GM12878 (cell line): Measurements from ENCODE around the gene SNRPA1. TPM values are rescaled to one million over a fixed set of nuclear protein-coding genes. Genes with fewer than 3 reads are reported as not detected.

Source experiments
- BRCA1 ChIP-seq: IDR thresholded peaks from 2 replicates; pipeline ENCODE4 v1.6.1; 2011; ENCODE audit warnings: low read depth, low read length, improper control_type of control experiment
- CHD2 ChIP-seq: IDR thresholded peaks from 2 replicates; pipeline ENCODE4 v1.6.1; 2011; ENCODE audit warnings: low read depth, low read length, improper control_type of control experiment, borderline replicate concordance
- DPF2 ChIP-seq: fragments of 450-650 bp; IDR thresholded peaks from 2 replicates; pipeline ENCODE4 v1.6.1; 2017; ENCODE audit warnings: mild to moderate bottlenecking
- EP300 ChIP-seq, 2 experiments: fragments of 150-350 bp in 1 of 2; IDR thresholded peaks; 2 replicates each; pipeline ENCODE4 v1.6.1; 2011 to 2012; ENCODE audit warnings: low read depth in 2 of 2, low read length in 2 of 2, borderline replicate concordance in 1 of 2, improper control_type of control experiment in 1 of 2, inconsistent platforms in 1 of 2; ENCODE audit not compliant: control insufficient read depth in 1 of 2
- RUNX3 ChIP-seq: IDR thresholded peaks from 2 replicates; pipeline ENCODE4 v1.6.1; 2012; ENCODE audit warnings: low read length, inconsistent platforms
- STAT1 ChIP-seq: fragments of 450-650 bp; conservative IDR thresholded peaks from 2 replicates; pipeline ENCODE4 v1.6.1; 2014; ENCODE audit warnings: antibody characterized with exemption, mild to moderate bottlenecking
- ZZZ3 ChIP-seq: IDR thresholded peaks from 2 replicates; pipeline ENCODE4 v1.6.1; 2011; ENCODE audit warnings: low read depth; ENCODE audit not compliant: control insufficient read depth, insufficient read length
- polyA plus RNA-seq, 11 experiments: library from polyadenylated mRNA; depleted of rRNA in 4 of 11; unstranded in 6 of 11; stranded (reverse) in 5 of 11; fragments of >200 nt; fragmentation: Nextera tagmentation in 4 of 11; fragmentation: Illumina TruSeq in 1 of 11; extraction: Ambion mirVana in 4 of 11; extraction: Trizol in 1 of 11; gene quantifications; 1 replicate in 1 of 11; 2 replicates in 10 of 11; pipeline versions ENCODE4 v1.2.1 to v1.2.3, GENCODE V29; 2011 to 2016; ENCODE audit warnings: inconsistent platforms in 2 of 11, missing spikeins in 2 of 11, low read depth in 1 of 11
- total RNA-seq, 4 experiments: library from RNA; depleted of rRNA in 3 of 4; stranded (reverse); fragments of >200 nt in 3 of 4; fragmentation: Illumina TruSeq in 1 of 4; extraction: Trizol in 1 of 4; gene quantifications; 2 replicates each; pipeline versions ENCODE4 v1.2.1 to v1.2.3, GENCODE V29; 2013 to 2021
- TF ChIP-seq, protein P1 (sequence below): fragments of 450-650 bp; IDR thresholded peaks from 2 replicates; pipeline ENCODE4 v1.6.1; 2017; ENCODE audit warnings: antibody characterized with exemption, mild to moderate bottlenecking, moderate library complexity
- TF ChIP-seq, protein P2 (sequence below): fragments of 450-650 bp; IDR thresholded peaks from 2 replicates; pipeline ENCODE4 v1.6.1; 2017; ENCODE audit warnings: mild to moderate bottlenecking
- TF ChIP-seq, protein P3 (sequence below): IDR thresholded peaks from 2 replicates; pipeline ENCODE4 v1.6.1; 2012; ENCODE audit warnings: low read depth, low read length, improper control_type of control experiment
- TF ChIP-seq, protein P4 (sequence below): IDR thresholded peaks from 2 replicates; pipeline ENCODE4 v1.6.1; 2011; ENCODE audit warnings: low read depth, mild to moderate bottlenecking, low read length, moderate library complexity, borderline replicate concordance; ENCODE audit errors: extremely low read depth
- TF ChIP-seq, protein P5 (sequence below): IDR thresholded peaks from 2 replicates; pipeline ENCODE4 v1.6.1; 2012; ENCODE audit warnings: mild to moderate bottlenecking, low read depth, low read length
- TF ChIP-seq, protein P6 (sequence below): fragments of 450-650 bp; IDR thresholded peaks from 2 replicates; pipeline ENCODE4 v1.6.1; 2016; ENCODE audit warnings: mild to moderate bottlenecking

SNRPA1 gene
- total and polyA plus RNA-seq, 10 of the 15 experiments (the other 5 are each of a cell fraction or from before 2014, with no cell fraction given): 59.9 to 267 (median 161) TPM

DNA sequence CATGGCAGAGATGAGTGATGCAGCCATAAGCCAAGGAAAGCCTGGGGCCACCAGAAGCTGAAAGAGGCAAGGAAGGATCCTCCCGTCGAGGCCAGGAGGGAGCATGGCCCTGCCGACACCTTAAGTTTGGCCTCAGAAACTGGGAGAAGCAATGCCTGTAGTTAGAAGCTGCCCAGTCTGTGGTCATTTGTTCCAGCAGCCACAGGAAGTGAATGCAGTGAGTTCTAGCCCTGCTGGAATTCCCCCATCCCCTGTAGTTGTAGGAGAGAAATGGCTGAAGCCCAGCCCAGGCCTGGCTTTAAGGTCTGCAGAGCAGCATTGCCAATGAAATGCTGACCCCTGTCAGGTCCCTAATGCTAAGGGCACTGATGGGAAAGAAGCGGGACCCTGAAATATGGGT lies 31.0 kb downstream of the SNRPA1 start (continued):
- TF ChIP-seq, protein P1, sequence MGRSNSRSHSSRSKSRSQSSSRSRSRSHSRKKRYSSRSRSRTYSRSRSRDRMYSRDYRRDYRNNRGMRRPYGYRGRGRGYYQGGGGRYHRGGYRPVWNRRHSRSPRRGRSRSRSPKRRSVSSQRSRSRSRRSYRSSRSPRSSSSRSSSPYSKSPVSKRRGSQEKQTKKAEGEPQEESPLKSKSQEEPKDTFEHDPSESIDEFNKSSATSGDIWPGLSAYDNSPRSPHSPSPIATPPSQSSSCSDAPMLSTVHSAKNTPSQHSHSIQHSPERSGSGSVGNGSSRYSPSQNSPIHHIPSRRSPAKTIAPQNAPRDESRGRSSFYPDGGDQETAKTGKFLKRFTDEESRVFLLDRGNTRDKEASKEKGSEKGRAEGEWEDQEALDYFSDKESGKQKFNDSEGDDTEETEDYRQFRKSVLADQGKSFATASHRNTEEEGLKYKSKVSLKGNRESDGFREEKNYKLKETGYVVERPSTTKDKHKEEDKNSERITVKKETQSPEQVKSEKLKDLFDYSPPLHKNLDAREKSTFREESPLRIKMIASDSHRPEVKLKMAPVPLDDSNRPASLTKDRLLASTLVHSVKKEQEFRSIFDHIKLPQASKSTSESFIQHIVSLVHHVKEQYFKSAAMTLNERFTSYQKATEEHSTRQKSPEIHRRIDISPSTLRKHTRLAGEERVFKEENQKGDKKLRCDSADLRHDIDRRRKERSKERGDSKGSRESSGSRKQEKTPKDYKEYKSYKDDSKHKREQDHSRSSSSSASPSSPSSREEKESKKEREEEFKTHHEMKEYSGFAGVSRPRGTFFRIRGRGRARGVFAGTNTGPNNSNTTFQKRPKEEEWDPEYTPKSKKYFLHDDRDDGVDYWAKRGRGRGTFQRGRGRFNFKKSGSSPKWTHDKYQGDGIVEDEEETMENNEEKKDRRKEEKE: no peak
- TF ChIP-seq DPF2 (no peak; the same call in 1 of the 2 replicates), CHD2 (peak; percentile 16; the same call in 1 of the 2 replicates), STAT1 (no peak), BRCA1 (no peak), RUNX3 (peak; percentile 76), ZZZ3 (no peak), EP300 (IDR thresholded peaks at IDR 0.05; ENCODE audit: borderline replicate concordance in 1 of 2, control insufficient read depth in 1 of 2, low read depth in 2 of 2, low read length in 2 of 2) (peak in 1 of 2 experiments; percentile 26; a peak in 1 of 4 replicates)
- TF ChIP-seq, protein P2, sequence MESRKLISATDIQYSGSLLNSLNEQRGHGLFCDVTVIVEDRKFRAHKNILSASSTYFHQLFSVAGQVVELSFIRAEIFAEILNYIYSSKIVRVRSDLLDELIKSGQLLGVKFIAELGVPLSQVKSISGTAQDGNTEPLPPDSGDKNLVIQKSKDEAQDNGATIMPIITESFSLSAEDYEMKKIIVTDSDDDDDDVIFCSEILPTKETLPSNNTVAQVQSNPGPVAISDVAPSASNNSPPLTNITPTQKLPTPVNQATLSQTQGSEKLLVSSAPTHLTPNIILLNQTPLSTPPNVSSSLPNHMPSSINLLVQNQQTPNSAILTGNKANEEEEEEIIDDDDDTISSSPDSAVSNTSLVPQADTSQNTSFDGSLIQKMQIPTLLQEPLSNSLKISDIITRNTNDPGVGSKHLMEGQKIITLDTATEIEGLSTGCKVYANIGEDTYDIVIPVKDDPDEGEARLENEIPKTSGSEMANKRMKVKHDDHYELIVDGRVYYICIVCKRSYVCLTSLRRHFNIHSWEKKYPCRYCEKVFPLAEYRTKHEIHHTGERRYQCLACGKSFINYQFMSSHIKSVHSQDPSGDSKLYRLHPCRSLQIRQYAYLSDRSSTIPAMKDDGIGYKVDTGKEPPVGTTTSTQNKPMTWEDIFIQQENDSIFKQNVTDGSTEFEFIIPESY: no peak
- TF ChIP-seq, protein P3, sequence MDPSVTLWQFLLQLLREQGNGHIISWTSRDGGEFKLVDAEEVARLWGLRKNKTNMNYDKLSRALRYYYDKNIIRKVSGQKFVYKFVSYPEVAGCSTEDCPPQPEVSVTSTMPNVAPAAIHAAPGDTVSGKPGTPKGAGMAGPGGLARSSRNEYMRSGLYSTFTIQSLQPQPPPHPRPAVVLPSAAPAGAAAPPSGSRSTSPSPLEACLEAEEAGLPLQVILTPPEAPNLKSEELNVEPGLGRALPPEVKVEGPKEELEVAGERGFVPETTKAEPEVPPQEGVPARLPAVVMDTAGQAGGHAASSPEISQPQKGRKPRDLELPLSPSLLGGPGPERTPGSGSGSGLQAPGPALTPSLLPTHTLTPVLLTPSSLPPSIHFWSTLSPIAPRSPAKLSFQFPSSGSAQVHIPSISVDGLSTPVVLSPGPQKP: no peak
- TF ChIP-seq, protein P4, sequence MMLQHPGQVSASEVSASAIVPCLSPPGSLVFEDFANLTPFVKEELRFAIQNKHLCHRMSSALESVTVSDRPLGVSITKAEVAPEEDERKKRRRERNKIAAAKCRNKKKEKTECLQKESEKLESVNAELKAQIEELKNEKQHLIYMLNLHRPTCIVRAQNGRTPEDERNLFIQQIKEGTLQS: no peak
- TF ChIP-seq, protein P5, sequence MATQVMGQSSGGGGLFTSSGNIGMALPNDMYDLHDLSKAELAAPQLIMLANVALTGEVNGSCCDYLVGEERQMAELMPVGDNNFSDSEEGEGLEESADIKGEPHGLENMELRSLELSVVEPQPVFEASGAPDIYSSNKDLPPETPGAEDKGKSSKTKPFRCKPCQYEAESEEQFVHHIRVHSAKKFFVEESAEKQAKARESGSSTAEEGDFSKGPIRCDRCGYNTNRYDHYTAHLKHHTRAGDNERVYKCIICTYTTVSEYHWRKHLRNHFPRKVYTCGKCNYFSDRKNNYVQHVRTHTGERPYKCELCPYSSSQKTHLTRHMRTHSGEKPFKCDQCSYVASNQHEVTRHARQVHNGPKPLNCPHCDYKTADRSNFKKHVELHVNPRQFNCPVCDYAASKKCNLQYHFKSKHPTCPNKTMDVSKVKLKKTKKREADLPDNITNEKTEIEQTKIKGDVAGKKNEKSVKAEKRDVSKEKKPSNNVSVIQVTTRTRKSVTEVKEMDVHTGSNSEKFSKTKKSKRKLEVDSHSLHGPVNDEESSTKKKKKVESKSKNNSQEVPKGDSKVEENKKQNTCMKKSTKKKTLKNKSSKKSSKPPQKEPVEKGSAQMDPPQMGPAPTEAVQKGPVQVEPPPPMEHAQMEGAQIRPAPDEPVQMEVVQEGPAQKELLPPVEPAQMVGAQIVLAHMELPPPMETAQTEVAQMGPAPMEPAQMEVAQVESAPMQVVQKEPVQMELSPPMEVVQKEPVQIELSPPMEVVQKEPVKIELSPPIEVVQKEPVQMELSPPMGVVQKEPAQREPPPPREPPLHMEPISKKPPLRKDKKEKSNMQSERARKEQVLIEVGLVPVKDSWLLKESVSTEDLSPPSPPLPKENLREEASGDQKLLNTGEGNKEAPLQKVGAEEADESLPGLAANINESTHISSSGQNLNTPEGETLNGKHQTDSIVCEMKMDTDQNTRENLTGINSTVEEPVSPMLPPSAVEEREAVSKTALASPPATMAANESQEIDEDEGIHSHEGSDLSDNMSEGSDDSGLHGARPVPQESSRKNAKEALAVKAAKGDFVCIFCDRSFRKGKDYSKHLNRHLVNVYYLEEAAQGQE: no peak
- TF ChIP-seq, protein P6, sequence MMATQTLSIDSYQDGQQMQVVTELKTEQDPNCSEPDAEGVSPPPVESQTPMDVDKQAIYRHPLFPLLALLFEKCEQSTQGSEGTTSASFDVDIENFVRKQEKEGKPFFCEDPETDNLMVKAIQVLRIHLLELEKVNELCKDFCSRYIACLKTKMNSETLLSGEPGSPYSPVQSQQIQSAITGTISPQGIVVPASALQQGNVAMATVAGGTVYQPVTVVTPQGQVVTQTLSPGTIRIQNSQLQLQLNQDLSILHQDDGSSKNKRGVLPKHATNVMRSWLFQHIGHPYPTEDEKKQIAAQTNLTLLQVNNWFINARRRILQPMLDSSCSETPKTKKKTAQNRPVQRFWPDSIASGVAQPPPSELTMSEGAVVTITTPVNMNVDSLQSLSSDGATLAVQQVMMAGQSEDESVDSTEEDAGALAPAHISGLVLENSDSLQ: no peak
